K562 (cell line): ENCODE measurements around the gene DUSP5. TPM values are rescaled to one million over a fixed set of nuclear protein-coding genes. Genes with fewer than 3 reads are reported as not detected.

Source experiments
- ATAC-seq: fragments of 200-7000 bp; cut with Tn5 transposase; 3 replicates; pipeline ENCODE4 v1.9.1; 2020; ENCODE audit warnings: moderate library complexity
- BruUV-seq: library from RNA; stranded (reverse); fragments of 400-500 nt; replicated peaks from 2 replicates; lab custom pipeline; 2021; lab: Mats Ljungman, UMichigan
- CTCF ChIA-PET: fragments of 300-600 bp; formaldehyde crosslinking; extraction: SDS; loops from one replicate; lab custom pipeline; 2021; ENCODE audit warnings: low intra/inter-chr PET ratio; lab: Yijun Ruan, JAX
- POLR2A ChIA-PET: fragments of 300-600, 350-650 bp; sonication (Branson Sonifier 250); formaldehyde crosslinking; extraction: SDS; loops from one replicate; lab custom pipeline; 2021; ENCODE audit warnings: antibody characterized with exemption, inconsistent platforms; lab: Yijun Ruan, JAX
- DNase-seq, 4 experiments: peaks; one replicate each; pipeline versions ENCODE4 v3.0.0 to v3.0.0-alpha.2; 2011 to 2018; ENCODE audit warnings: low spot score in 3 of 4, mixed read lengths in 3 of 4; ENCODE audit errors: extremely low read depth in 1 of 4
- FAIRE-seq: peaks from 2 replicates; lab custom pipeline; 2011; peaks lifted over from hg19 to GRCh38; lab: Jason Lieb, UNC
- H2AFZ ChIP-seq: 2 replicates; pipeline ENCODE4 v1.6.0; 2011; ENCODE audit warnings: low read depth, low read length, control low read depth, inconsistent platforms
- H3K27ac ChIP-seq: fragments of 200-600 bp; 3 replicates; pipeline ENCODE4 v1.8.0; 2011; ENCODE audit warnings: low read depth, mild to moderate bottlenecking, control low read depth, inconsistent platforms, low read length, moderate library complexity, mixed read lengths; ENCODE audit errors: extremely low read depth
- H3K27me3 ChIP-seq, 2 experiments: fragments of 300-600 bp in 1 of 2; 2 replicates in 1 of 2; 3 replicates in 1 of 2; pipeline versions ENCODE4 v1.6.0 to v1.8.0; 2011; ENCODE audit warnings: inconsistent platforms in 2 of 2, low read length in 2 of 2, mild to moderate bottlenecking in 1 of 2, mixed read lengths in 1 of 2, moderate library complexity in 1 of 2; ENCODE audit not compliant: control insufficient read depth in 2 of 2, insufficient read depth in 2 of 2
- H3K36me3 ChIP-seq: fragments of 300-600 bp; 3 replicates; pipeline ENCODE4 v1.8.0; 2011; ENCODE audit warnings: mild to moderate bottlenecking, low read length, inconsistent platforms; ENCODE audit not compliant: control insufficient read depth, insufficient read depth
- H3K4me1 ChIP-seq, 2 experiments: fragments of 200-600 bp in 1 of 2; replicated peaks in 1 of 2; 2 replicates in 1 of 2; 3 replicates in 1 of 2; pipeline versions ENCODE4 v1.5.1 to v1.8.0; 2011; ENCODE audit warnings: inconsistent platforms in 2 of 2, low read length in 2 of 2, mild to moderate bottlenecking in 1 of 2, mixed read lengths in 1 of 2, moderate library complexity in 1 of 2; ENCODE audit not compliant: control insufficient read depth in 2 of 2, insufficient read depth in 2 of 2
- H3K4me2 ChIP-seq: 2 replicates; pipeline ENCODE4 v1.6.1; 2011; ENCODE audit warnings: low read length, control low read depth, inconsistent platforms, mixed read lengths; ENCODE audit not compliant: insufficient read depth
- H3K4me3 ChIP-seq: fragments of 200-600 bp; sonication (generic), shearing (Covaris generic); 2 replicates; pipeline ENCODE4 v1.5.1; 2016; ENCODE audit warnings: control low read depth, inconsistent platforms
- H3K79me2 ChIP-seq: fragments of 200-600 bp; 3 replicates; pipeline ENCODE4 v1.8.0; 2011; ENCODE audit warnings: low read length, inconsistent platforms; ENCODE audit not compliant: control insufficient read depth, insufficient read depth
- H3K9ac ChIP-seq, 2 experiments: 2 replicates each; pipeline versions ENCODE4 v1.6.0 to v1.6.1; 2011; ENCODE audit warnings: low read depth in 2 of 2, low read length in 2 of 2, control low read depth in 1 of 2, inconsistent platforms in 1 of 2, mild to moderate bottlenecking in 1 of 2, mixed read lengths in 1 of 2; ENCODE audit not compliant: insufficient read depth in 1 of 2
- H3K9me1 ChIP-seq: one replicate; pipeline ENCODE4 v1.6.0; 2011; ENCODE audit warnings: inconsistent platforms, mild to moderate bottlenecking, low read length, moderate library complexity; ENCODE audit not compliant: control insufficient read depth, insufficient read depth
- H3K9me3 ChIP-seq: replicated peaks from 2 replicates; pipeline ENCODE4 v1.5.1; 2011; ENCODE audit warnings: low read depth, low read length, inconsistent platforms; ENCODE audit not compliant: control insufficient read depth, insufficient read depth
- H4K20me1 ChIP-seq: replicated peaks from 2 replicates; pipeline ENCODE4 v1.6.1; 2011; ENCODE audit warnings: low read length, inconsistent platforms, mixed read lengths; ENCODE audit not compliant: control insufficient read depth, insufficient read depth
- LEF1 ChIP-seq: fragments of 450-650 bp; IDR thresholded peaks from 2 replicates; pipeline ENCODE4 v1.6.1; 2016; ENCODE audit warnings: mild to moderate bottlenecking
- NELFE ChIP-seq: IDR thresholded peaks from 2 replicates; pipeline ENCODE4 v1.6.1; 2011; ENCODE audit warnings: mild to moderate bottlenecking; ENCODE audit not compliant: insufficient read depth, insufficient read length
- POLR2A ChIP-seq: fragments of 450-650 bp; conservative IDR thresholded peaks from 2 replicates; pipeline ENCODE4 v1.6.1; 2016
- POLR3G ChIP-seq: IDR thresholded peaks from 2 replicates; pipeline ENCODE4 v1.6.1; 2011; ENCODE audit not compliant: insufficient read length, insufficient replicate concordance; ENCODE audit errors: extremely low read depth
- RFX1 ChIP-seq: fragments of 450-650 bp; IDR thresholded peaks from 2 replicates; pipeline ENCODE4 v1.6.1; 2016; ENCODE audit warnings: mild to moderate bottlenecking, moderate library complexity
- SNAPC5 ChIP-seq: fragments of 250-450 bp; sonication (Bioruptor Pico); IDR thresholded peaks from 2 replicates; pipeline ENCODE4 v1.8.0; 2021; ENCODE audit warnings: moderate library complexity, mild to moderate bottlenecking, inconsistent platforms
- ZBTB26 ChIP-seq: fragments of 450-650 bp; formaldehyde crosslinking; IDR thresholded peaks from 2 replicates; pipeline ENCODE4 v1.4.0; 2022; ENCODE audit warnings: missing genetic modification characterization
- ZNF311 ChIP-seq: fragments of 250-450 bp; sonication (Bioruptor Pico); IDR thresholded peaks from 2 replicates; pipeline ENCODE4 v1.4.0; 2020; ENCODE audit warnings: mild to moderate bottlenecking, moderate library complexity
- WGBS: fragments of 100-300 bp; shearing (Covaris generic); methylation state at CpG from one replicate; pipeline ENCODE4 v1.1.6; 2016; ENCODE audit warnings: low coverage, mixed read lengths; ENCODE audit not compliant: insufficient coverage; ENCODE audit errors: missing lambda C conversion rate; 5-methylcytosine and 5-hydroxymethylcytosine counted together
- in situ Hi-C: fragments of 300-500 bp; cut with MboI; formaldehyde crosslinking; loops from 4 replicates; pipeline ENCODE4 v1.15.0; 2018; ENCODE audit warnings: inconsistent platforms, mixed read lengths
- intact Hi-C: fragments of 100-400 bp; cut with micrococcal nuclease; formaldehyde crosslinking; loops from 2 replicates; pipeline ENCODE4 v1.14.2; 2022
- polyA plus RNA-seq, 8 experiments: library from polyadenylated mRNA; depleted of rRNA in 4 of 8; stranded (reverse) in 5 of 8; unstranded in 3 of 8; fragments of >200 nt; fragmentation: Nextera tagmentation in 2 of 8; fragmentation: Illumina TruSeq in 1 of 8; extraction: Ambion mirVana in 2 of 8; extraction: Trizol in 1 of 8; gene quantifications; 2 replicates each; pipeline versions ENCODE4 v1.2.1 to v1.2.3, GENCODE V29; 2011 to 2014; ENCODE audit warnings: inconsistent platforms in 1 of 8, missing spikeins in 1 of 8
- total RNA-seq, 7 experiments: library from RNA; depleted of rRNA in 6 of 7; stranded (reverse); fragments of >200 nt in 6 of 7; fragmentation: Illumina TruSeq in 2 of 7; extraction: Trizol in 2 of 7; gene quantifications; 2 replicates each; pipeline versions ENCODE4 v1.2.1 to v1.2.3, GENCODE V29; 2011 to 2021; ENCODE audit warnings: low replicate concordance in 1 of 7

The DUSP5 gene
- total and polyA plus RNA-seq, 9 of the 15 experiments (the other 6 are each of a cell fraction or from before 2014, with no cell fraction given) = 0.49 to 3.4 (median 2.0) TPM

- no peak for DNase-seq
- no peak for FAIRE-seq
- Histone ChIP-seq H3K9ac (no peak overlapping the region), H3K4me2 (no peak overlapping the region), H3K79me2 (no peaks in the 10 kb centered on the region), H3K27ac (no peak overlapping the region), H3K36me3 (no peaks in the 10 kb centered on the region), H4K20me1 (no peaks in the 10 kb centered on the region), H3K4me3 (no peak overlapping the region), H2AFZ (no peak overlapping the region), H3K4me1 (no peaks in the 10 kb centered on the region), H3K27me3 (no peaks in the 10 kb centered on the region; a peak in 1 of 5 replicates), H3K9me3 (no peaks in the 10 kb centered on the region), H3K9me1 (no peaks in the 10 kb centered on the region)
- BruUV-seq = no TSS peak
- TF ChIP-seq SNAPC5 (CRISPR knock-in tag) = no peak
- no peak for TF ChIP-seq NELFE
- TF ChIP-seq RFX1 = peak; percentile 55
- no peak for TF ChIP-seq ZNF311 (CRISPR knock-in tag)
- no peak for TF ChIP-seq POLR2A
- no peak for TF ChIP-seq LEF1
- no peak for TF ChIP-seq ZBTB26 (CRISPR knock-in tag)
- TF ChIP-seq POLR3G = no peak
- intact Hi-C loops = no loop called here
- WGBS = 32% methylated on average over 4 of the region's 6 CpGs
- ATAC-seq = no peak
- POLR2A ChIA-PET = no interaction called here
- in situ Hi-C loops = loop anchor here (25.0 kb wide), 1 partner anchor 409 kb away; no protein-coding TSS in a partner anchor
- CTCF ChIA-PET = interaction anchor here (1.8 kb wide), 1 partner anchor 235 kb away, joined by 10 read pairs; no protein-coding TSS in a partner anchor
Observed at GRCh38 chr10:110546077-110546476, 48.4 kb downstream of the DUSP5 start.
